HepG2 (cell line): ENCODE measurements around the gene ENTPD7. TPM values are rescaled to one million over a fixed set of nuclear protein-coding genes. Genes with fewer than 3 reads are reported as not detected.

ENCODE experiments used
- ADNP ChIP-seq: sonication (generic); formaldehyde crosslinking; IDR thresholded peaks from 2 replicates; pipeline ENCODE4 v1.4.0; 2020; ENCODE audit warnings: missing genetic modification reagents
- BCL6 ChIP-seq: IDR thresholded peaks from 2 replicates; pipeline ENCODE4 v1.6.1; 2016; ENCODE audit warnings: missing genetic modification reagents, missing compliant biosample characterization
- CCDC6 ChIP-seq: sonication (generic); formaldehyde crosslinking; IDR thresholded peaks from 2 replicates; pipeline ENCODE4 v1.8.1; 2022; ENCODE audit warnings: mild to moderate bottlenecking, missing genetic modification reagents, moderate library complexity
- DNMT1 ChIP-seq: sonication (generic); formaldehyde crosslinking; IDR thresholded peaks from 2 replicates; pipeline ENCODE4 v1.5.1; 2020; ENCODE audit warnings: mild to moderate bottlenecking, missing genetic modification reagents
- E2F2 ChIP-seq: sonication (generic); formaldehyde crosslinking; IDR thresholded peaks from 2 replicates; pipeline ENCODE4 v1.4.0; 2020; ENCODE audit warnings: missing genetic modification reagents, borderline replicate concordance
- GATA4 ChIP-seq: sonication (generic); IDR thresholded peaks from 2 replicates; pipeline ENCODE4 v1.6.1; 2016; ENCODE audit warnings: antibody characterized with exemption, low read depth, borderline replicate concordance
- IKZF4 ChIP-seq: sonication (generic); formaldehyde crosslinking; IDR thresholded peaks from 2 replicates; pipeline ENCODE4 v1.5.1; 2020; ENCODE audit warnings: borderline replicate concordance, mild to moderate bottlenecking, low read depth, missing genetic modification reagents; ENCODE audit errors: not compliant biosample characterization
- KDM3A ChIP-seq: IDR thresholded peaks from 2 replicates; pipeline ENCODE4 v1.6.1; 2018; ENCODE audit warnings: low read depth, missing compliant biosample characterization
- MEIS1 ChIP-seq: sonication (generic); formaldehyde crosslinking; IDR thresholded peaks from 2 replicates; pipeline ENCODE4 v1.9.0; 2021; ENCODE audit warnings: mild to moderate bottlenecking, missing genetic modification reagents, moderate library complexity, borderline replicate concordance
- MZF1 ChIP-seq: sonication (generic); formaldehyde crosslinking; IDR thresholded peaks from 2 replicates; pipeline ENCODE4 v1.8.1; 2023; ENCODE audit warnings: mild to moderate bottlenecking, missing genetic modification reagents, borderline replicate concordance
- NAIF1 ChIP-seq: sonication (generic); formaldehyde crosslinking; IDR thresholded peaks from 2 replicates; pipeline ENCODE4 v1.5.0; 2020; ENCODE audit warnings: mild to moderate bottlenecking, missing genetic modification reagents, borderline replicate concordance
- NR2F2 ChIP-seq: IDR thresholded peaks from 2 replicates; pipeline ENCODE4 v1.6.1; 2012; ENCODE audit warnings: low read depth, inconsistent platforms, borderline replicate concordance
- SOX5 ChIP-seq: IDR thresholded peaks from 2 replicates; pipeline ENCODE4 v1.6.1; 2016; ENCODE audit warnings: borderline replicate concordance
- SRSF1 ChIP-seq: fragments of 200-400 bp; formaldehyde crosslinking; optimal IDR thresholded peaks from 2 replicates; pipeline ENCODE3; 2017; ENCODE audit warnings: mild to moderate bottlenecking, low read depth, low read length, moderate library complexity
- ZNF160 ChIP-seq: sonication (generic); formaldehyde crosslinking; IDR thresholded peaks from 2 replicates; pipeline ENCODE4 v1.8.0; 2022; ENCODE audit warnings: mild to moderate bottlenecking, inconsistent platforms, missing genetic modification reagents
- ZNF24 ChIP-seq: fragments of 450-650 bp; IDR thresholded peaks from 2 replicates; pipeline ENCODE4 v1.6.1; 2017; ENCODE audit warnings: antibody characterized with exemption, mild to moderate bottlenecking
- ZNF263 ChIP-seq: sonication (generic); formaldehyde crosslinking; IDR thresholded peaks from 2 replicates; pipeline ENCODE4 v1.4.0; 2020; ENCODE audit warnings: missing genetic modification reagents
- ZNF3 ChIP-seq: IDR thresholded peaks from 2 replicates; pipeline ENCODE4 v1.7.0; 2017; ENCODE audit warnings: inconsistent platforms
- ZNF441 ChIP-seq: sonication (generic); formaldehyde crosslinking; IDR thresholded peaks from 2 replicates; pipeline ENCODE4 v1.7.0; 2021; ENCODE audit warnings: missing genetic modification reagents, borderline replicate concordance
- ZNF556 ChIP-seq: sonication (generic); formaldehyde crosslinking; IDR thresholded peaks from 2 replicates; pipeline ENCODE4 v1.4.0; 2020; ENCODE audit warnings: mild to moderate bottlenecking, missing genetic modification reagents, borderline replicate concordance
- ZSCAN30 ChIP-seq: sonication (generic); formaldehyde crosslinking; IDR thresholded peaks from 2 replicates; pipeline ENCODE4 v1.5.0; 2020; ENCODE audit warnings: mild to moderate bottlenecking, missing genetic modification reagents
- ZSCAN31 ChIP-seq: sonication (generic); formaldehyde crosslinking; IDR thresholded peaks from 2 replicates; pipeline ENCODE4 v1.5.0; 2020; ENCODE audit warnings: low read depth, mild to moderate bottlenecking, missing genetic modification reagents
- ZXDC ChIP-seq: sonication (generic); formaldehyde crosslinking; IDR thresholded peaks from 2 replicates; pipeline ENCODE4 v1.5.0; 2020; ENCODE audit warnings: mild to moderate bottlenecking, missing genetic modification reagents
- polyA plus RNA-seq, 8 experiments: library from polyadenylated mRNA; depleted of rRNA in 3 of 8; stranded (reverse) in 7 of 8; unstranded in 1 of 8; fragments of >200 nt; fragmentation: Illumina TruSeq in 4 of 8; extraction: Trizol in 4 of 8; gene quantifications; 2 replicates each; pipeline versions ENCODE4 v1.2.1 to v1.2.3, GENCODE V29; 2011 to 2016; ENCODE audit warnings: low read depth in 4 of 8, missing spikeins in 1 of 8, mixed read lengths in 1 of 8; ENCODE audit not compliant: insufficient read depth in 1 of 8
- total RNA-seq, 5 experiments: library from RNA; depleted of rRNA; stranded (reverse); fragments of >200 nt; fragmentation: Illumina TruSeq; extraction: Trizol; gene quantifications; 2 replicates each; pipeline ENCODE4 v1.2.3, GENCODE V29; 2016; ENCODE audit warnings: low read depth in 1 of 5
- TF ChIP-seq, protein P1 (sequence below): sonication (generic); formaldehyde crosslinking; IDR thresholded peaks from 2 replicates; pipeline ENCODE4 v1.4.0; 2020; ENCODE audit warnings: missing genetic modification reagents, mild to moderate bottlenecking, borderline replicate concordance
- TF ChIP-seq, protein P2 (sequence below): sonication (generic); formaldehyde crosslinking; IDR thresholded peaks from 2 replicates; pipeline ENCODE4 v1.4.0; 2020; ENCODE audit warnings: missing genetic modification reagents

Gene ENTPD7
- total and polyA plus RNA-seq, 2 of the 13 experiments (the other 11 are each of a cell fraction or from before 2014, with no cell fraction given): 7.6 to 36.5 TPM

DNA sequence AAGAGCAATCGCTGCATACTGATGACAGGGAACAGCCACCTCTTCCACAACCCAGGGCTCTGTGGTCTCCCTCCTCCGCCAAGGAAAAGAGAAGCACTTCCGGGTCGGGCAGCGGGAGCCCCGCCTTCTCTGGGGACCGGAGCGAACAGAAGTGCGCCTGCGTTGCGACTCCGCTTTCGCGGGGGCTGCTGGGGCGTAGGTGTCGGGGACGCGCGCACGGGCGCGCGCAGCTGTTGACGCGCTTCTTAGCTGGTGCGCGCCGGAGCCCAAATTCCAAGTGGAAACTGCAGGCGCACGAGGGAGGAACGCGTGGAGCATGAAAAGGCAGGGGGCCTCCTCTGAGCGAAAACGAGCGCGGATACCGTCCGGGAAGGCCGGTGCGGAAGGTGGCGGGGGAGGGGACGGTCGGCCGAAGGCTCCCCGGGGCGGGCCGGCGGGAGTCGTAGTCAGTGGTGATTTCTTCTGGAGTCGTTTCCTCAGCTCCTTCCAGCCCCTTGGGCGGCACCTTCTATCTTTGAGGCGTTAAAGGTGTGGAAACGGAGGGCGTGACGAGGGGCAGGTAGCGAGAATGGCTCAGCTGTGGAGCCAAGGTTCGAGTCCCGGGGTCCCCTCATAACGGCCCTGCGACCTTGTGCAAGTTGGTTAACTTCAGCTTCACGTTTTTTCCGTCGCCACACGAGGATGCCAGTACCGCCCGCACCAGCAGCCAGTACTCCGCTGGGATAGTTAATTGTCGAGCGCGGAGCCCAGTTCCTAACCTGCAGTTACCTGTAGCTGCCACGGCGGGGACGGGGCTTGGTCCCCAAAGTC, 72.9 kb downstream of the ENTPD7 start, which contains the start of the genes COX15 and CUTC (continued):
- peak; percentile 53 for TF ChIP-seq IKZF4 (CRISPR knock-in tag)
- TF ChIP-seq ZNF3: no peak
- TF ChIP-seq ZNF441 (CRISPR knock-in tag): 0 out of 2 replicates have a peak, but pooled peaks have one; percentile 5
- no peak for TF ChIP-seq SOX5 (CRISPR knock-in tag)
- TF ChIP-seq ZXDC (CRISPR knock-in tag): 0 out of 2 replicates have a peak, but pooled peaks have one; percentile 63
- peak; percentile 61 for TF ChIP-seq ZNF160
- TF ChIP-seq ZNF263 (CRISPR knock-in tag): peak; percentile 69
- TF ChIP-seq NR2F2: 0 out of 2 replicates have a peak, but pooled peaks have one; percentile 8
- TF ChIP-seq E2F2 (CRISPR knock-in tag): no peak
- no peak; the same call in 1 of the 2 replicates for TF ChIP-seq MZF1
- peak; percentile 19; the same call in 1 of the 2 replicates for TF ChIP-seq BCL6 (CRISPR knock-in tag)
- no peak for TF ChIP-seq ZSCAN30
- no peak; the same call in 1 of the 2 replicates for TF ChIP-seq DNMT1 (CRISPR knock-in tag)
- no peak for TF ChIP-seq ADNP
- TF ChIP-seq ZNF556 (CRISPR knock-in tag): peak; percentile 86; the same call in 1 of the 2 replicates
- peak; percentile 32; the same call in 1 of the 2 replicates for TF ChIP-seq ZNF24
- no peak for TF ChIP-seq KDM3A (CRISPR knock-in tag)
- TF ChIP-seq GATA4: peak; percentile 10; the same call in 1 of the 2 replicates
- TF ChIP-seq, protein P1, sequence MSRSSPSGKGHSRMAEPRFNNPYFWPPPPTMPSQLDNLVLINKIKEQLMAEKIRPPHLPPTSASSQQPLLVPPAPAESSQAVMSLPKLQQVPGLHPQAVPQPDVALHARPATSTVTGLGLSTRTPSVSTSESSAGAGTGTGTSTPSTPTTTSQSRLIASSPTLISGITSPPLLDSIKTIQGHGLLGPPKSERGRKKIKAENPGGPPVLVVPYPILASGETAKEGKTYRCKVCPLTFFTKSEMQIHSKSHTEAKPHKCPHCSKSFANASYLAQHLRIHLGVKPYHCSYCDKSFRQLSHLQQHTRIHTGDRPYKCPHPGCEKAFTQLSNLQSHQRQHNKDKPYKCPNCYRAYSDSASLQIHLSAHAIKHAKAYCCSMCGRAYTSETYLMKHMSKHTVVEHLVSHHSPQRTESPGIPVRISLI (CRISPR knock-in tag): no peak
- TF ChIP-seq ZSCAN31 (CRISPR knock-in tag): peak; percentile 85
- peak; percentile 84; the same call in 1 of the 2 replicates for TF ChIP-seq NAIF1 (CRISPR knock-in tag)
- no peak for TF ChIP-seq MEIS1 (CRISPR knock-in tag)
- peak; percentile 37 for TF ChIP-seq SRSF1
- peak; percentile 78 for TF ChIP-seq CCDC6
- TF ChIP-seq, protein P2, sequence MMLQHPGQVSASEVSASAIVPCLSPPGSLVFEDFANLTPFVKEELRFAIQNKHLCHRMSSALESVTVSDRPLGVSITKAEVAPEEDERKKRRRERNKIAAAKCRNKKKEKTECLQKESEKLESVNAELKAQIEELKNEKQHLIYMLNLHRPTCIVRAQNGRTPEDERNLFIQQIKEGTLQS (CRISPR knock-in tag): 0 out of 2 replicates have a peak, but pooled peaks have one; percentile 33
